Effector CD8-positive, alpha-beta T cell (primary cell): ENCODE results near the gene MAN1B1.

Experiments used
- DNase-seq: peaks from one replicate; lab custom pipeline; 2025; lab: John Stamatoyannopoulos, UW
- total RNA-seq, 4 experiments: gene quantifications; one replicate each; lab custom pipeline; 2026; lab: John Stamatoyannopoulos, UW

Gene MAN1B1
- 72.4 to 146 (median 119) reads per million in 4 experiments for total RNA-seq

DNA sequence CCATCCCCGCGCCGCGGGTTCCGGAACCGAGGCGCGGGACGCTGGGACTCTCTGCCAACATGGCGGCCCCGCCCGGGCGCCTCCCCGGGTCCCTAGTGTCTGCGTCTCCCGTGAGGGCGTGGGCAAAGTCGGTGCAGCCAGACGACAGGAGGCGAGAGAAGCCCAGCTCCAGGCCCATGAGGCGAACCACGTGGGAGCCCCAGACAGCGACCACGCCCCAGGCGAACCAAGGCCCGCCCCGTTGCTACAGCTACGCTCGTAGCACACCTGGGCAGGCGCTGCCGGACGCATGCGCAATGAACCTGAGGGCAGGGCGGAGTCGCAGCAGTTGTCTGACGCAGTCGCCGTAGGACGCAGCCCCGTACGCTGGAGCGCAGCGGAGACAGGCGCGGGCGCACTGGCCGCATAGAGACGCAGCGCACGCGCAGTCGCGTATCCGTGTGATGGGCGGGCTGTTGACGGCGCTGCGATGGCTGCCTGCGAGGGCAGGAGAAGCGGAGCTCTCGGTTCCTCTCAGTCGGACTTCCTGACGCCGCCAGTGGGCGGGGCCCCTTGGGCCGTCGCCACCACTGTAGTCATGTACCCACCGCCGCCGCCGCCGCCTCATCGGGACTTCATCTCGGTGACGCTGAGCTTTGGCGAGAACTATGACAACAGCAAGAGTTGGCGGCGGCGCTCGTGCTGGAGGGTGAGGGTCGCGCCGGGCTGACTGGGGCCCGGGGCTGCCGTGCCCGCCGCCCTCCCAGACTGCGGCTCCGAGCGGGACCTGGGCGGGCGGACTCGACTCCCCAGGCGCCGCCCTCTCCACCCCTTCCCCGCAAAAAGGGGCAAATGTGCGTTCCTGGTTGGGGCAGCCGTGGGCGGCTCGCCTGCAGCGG, at the start of gene MAN1B1:
MAN1B1 (plus strand) TSS at position 455 of the 878 bp plus-strand sequence; CDS start at position 470, 15 bp downstream.
- DNase-seq, result peak; percentile 98

GRCh38 chr9:137037035-137037434, 49.8 kb upstream of the MAN1B1 start:
- DNase-seq, result no peak

DNA sequence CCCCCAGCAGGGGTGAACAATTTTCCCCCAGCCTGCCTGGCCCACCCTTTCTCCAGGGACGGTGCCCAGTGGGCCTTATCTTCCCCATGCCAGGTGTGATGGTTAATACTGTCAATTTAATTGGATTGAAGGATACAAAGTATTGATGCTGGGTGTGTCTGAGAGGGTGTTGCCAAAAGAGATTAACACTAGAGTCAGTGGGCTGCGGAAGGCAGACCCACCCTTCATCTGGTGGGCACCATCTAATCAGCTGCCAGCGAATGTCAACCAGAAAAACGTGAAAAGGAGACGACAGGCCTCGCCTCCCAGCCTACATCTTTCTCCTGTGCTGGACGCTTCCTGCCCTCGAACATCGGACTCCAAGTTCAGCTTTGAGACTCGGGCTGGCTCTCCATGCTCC, 49.3 kb upstream of the MAN1B1 start:
- no peak for DNase-seq

GRCh38 chr9:137038916-137039315, 47.9 kb upstream of the MAN1B1 start:
- no peak for DNase-seq

- no peak for DNase-seq
Observed at GRCh38 chr9:137039611-137040366, 47.0 kb upstream of the MAN1B1 start.

DNA sequence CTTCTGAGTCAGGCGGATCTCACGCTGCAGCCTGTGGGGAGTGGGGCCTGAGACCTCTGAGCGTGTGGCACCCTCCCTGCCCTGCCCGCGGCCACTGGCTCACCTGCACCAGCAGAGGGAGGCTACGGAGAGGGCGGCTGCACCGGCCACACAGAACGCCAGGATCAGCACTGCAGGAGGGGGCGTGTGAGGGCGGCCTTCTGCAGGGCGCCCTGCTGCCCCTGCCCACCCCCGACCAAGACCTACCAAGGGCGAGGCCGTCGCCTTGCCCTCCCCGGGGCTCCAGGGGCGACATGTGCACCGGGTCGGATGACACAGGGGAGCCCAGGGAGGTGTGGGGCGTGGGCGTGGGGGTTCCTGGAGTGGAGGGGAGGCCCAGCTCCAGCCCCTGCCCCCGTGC, 46.2 kb upstream of the MAN1B1 start:
- no peak for DNase-seq

- no peak for DNase-seq
Observed at GRCh38 chr9:137041124-137041523, 45.7 kb upstream of the MAN1B1 start.

DNA sequence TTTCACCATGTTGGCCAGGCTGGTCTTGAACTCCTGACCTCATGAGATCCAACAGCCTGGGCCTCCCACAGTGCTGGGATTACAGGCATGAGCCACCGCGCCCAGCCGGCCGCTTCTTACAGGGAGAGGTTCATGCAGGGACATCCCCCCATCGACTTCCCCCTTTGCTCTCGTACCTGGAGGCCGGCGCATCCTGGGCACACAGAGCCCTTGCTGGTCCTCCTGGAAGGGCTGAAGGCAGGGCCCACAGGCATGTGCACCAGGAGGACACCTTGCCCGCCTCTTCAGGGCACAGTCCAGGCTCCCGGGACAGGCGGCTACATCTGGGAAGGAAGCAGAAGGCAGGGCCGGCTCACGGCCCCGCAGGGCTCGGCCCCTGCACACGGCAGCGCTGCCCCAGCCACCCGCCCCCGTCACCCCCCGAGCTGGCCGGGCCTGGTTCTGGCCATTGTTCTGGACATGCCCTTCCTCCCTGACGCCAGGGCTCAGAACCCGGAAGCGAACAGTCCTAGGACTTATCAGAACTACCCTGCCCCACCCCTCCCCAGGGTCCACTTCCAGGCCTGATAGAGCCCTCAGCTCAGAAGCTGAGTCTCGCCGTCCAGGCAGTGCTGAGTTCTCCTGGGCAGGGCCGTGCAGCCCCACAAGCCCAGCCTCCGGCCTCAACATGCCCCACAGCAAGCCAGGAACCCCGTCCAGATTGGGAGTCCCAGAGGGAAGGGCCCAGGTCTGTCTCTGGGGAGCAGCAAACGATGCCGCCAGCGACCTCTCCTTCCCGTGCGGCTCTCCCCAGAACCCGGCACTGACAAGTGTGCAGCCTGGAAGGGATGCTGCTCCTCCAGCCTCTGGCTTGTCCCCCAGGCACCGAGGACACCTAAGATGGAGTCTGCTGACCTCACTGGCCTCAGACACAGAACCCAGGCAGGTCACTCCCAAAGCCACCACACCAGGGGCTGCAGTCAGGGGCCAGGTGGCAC, 43.7 kb upstream of the MAN1B1 start:
- no peak for DNase-seq

DNA sequence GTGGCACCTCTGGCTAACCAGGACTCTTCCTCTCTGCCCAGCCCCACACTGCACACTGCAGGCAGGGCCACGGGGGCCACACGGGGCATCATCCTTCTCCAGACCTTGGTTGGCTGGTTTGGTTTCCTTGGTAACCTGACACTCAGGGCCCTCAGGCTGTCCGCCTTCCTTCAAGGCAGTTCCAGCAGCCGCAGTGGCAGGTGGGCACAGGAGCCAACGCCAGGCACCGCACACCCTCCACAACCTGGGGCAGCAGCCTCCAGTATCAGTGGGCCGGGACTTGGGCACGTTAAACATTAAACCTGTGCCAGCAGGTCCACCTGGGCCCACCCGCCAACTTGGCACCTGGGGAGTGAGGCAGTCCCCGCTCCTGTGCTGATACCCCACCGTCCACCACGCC, 42.7 kb upstream of the MAN1B1 start:
- DNase-seq, result no peak

GRCh38 chr9:137044502-137045177, 42.1 kb upstream of the MAN1B1 start:
- DNase-seq, result no peak

GRCh38 chr9:137045294-137046087, 41.3 kb upstream of the MAN1B1 start:
- no peak for DNase-seq

- DNase-seq, result peak; percentile 65
Observed at GRCh38 chr9:137046088-137046787, 40.5 kb upstream of the MAN1B1 start, which contains the start of gene NPDC1. NPDC1 (minus strand) TSS chr9:137046177; CDS start chr9:137045989, 188 bp downstream.

GRCh38 chr9:137048655-137049543, 37.9 kb upstream of the MAN1B1 start:
- no peak for DNase-seq

- peak; percentile 22 for DNase-seq
Observed at GRCh38 chr9:137049544-137050449, 37.0 kb upstream of the MAN1B1 start.

DNA sequence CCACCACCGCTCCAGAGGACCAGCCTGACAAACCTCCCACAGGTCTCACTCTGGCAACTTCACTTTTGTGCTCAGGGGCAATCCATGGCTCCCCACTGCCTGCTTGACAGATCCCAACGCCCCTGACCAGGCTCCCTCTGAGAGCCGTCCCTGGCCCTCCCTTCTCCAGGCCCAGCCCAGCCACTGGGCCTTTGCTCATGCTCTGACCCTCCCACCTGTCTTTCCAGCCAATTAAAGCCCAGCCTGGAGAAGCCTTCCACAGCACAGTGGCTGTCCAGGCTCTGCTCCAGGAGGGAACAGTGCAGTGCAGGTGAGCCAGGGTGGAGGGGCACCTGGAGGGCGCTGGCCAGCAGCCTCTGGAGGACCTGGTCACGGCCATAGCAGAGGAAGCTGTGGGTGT, 36.2 kb upstream of the MAN1B1 start:
- DNase-seq, result no peak

- DNase-seq, result no peak
Observed at GRCh38 chr9:137051145-137051724, 35.5 kb upstream of the MAN1B1 start.

DNA sequence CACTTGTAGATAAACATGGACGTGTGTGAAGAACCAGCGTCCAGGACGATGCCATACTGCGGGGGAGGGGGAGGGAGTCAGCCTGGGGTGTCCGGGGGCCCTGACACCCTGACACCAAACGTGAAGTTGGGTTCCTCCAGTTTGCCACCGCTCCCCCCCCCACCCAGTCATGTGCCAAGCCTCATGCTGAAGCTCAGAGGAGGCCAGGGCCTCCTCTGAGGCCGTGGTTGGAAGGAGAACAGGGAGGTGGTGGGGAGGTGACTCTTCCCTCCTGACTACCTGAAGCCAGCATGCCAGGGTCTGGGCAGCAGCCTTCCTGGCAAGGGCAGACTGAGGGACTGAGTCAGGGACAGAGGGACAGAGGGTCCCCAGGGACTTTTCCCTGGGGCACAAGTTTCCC, 34.5 kb upstream of the MAN1B1 start:
- DNase-seq, result no peak
